ENCODE measurements around the gene RGCC.

GRCh38 chr13:41500511-41500910 is 43.2 kb downstream of the RGCC start:
- no peak for TF ChIP-seq CTCF (IDR thresholded peaks at IDR 0.05)
- TF ChIP-seq POLR2A (IDR thresholded peaks at IDR 0.05) = no peak
